HCT116 (cell line): Measurements from ENCODE around the gene ZNF653.

ENCODE experiments used
- CTCF ChIP-seq, 3 experiments: fragments of 200-600 bp in 1 of 3; sonication (generic) in 1 of 3; IDR thresholded peaks in 2 of 3; conservative IDR thresholded peaks in 1 of 3; 2 replicates each; pipeline ENCODE4 v1.5.1; 2012 to 2017; ENCODE audit warnings: low read depth in 2 of 3, low read length in 2 of 3, antibody characterized with exemption in 1 of 3, borderline replicate concordance in 1 of 3, control low read depth in 1 of 3, mild to moderate bottlenecking in 1 of 3, mixed read lengths in 1 of 3, mixed run types in 1 of 3, moderate library complexity in 1 of 3; ENCODE audit not compliant: insufficient read depth in 1 of 3
- EZH2 ChIP-seq: fragments of 200-600 bp; sonication (generic); IDR thresholded peaks from 2 replicates; pipeline ENCODE4 v1.6.1; 2017; ENCODE audit warnings: antibody characterized with exemption, mixed run types
- MAX ChIP-seq: IDR thresholded peaks from 2 replicates; pipeline ENCODE4 v1.6.1; 2012

- TF ChIP-seq EZH2 (no peak), CTCF (IDR thresholded peaks at IDR 0.05 in 2 of 3, conservative IDR thresholded peaks at IDR 0.05 in 1 of 3; ENCODE audit: borderline replicate concordance in 1 of 3, insufficient read depth in 1 of 3, low read depth in 2 of 3, low read length in 2 of 3) (no peak), MAX (no peak)
Observed at GRCh38 chr19:11495885-11496284, 9.8 kb downstream of the ZNF653 start.
